ENCODE data around the gene PAX5.

The PAX5 gene

DNA sequence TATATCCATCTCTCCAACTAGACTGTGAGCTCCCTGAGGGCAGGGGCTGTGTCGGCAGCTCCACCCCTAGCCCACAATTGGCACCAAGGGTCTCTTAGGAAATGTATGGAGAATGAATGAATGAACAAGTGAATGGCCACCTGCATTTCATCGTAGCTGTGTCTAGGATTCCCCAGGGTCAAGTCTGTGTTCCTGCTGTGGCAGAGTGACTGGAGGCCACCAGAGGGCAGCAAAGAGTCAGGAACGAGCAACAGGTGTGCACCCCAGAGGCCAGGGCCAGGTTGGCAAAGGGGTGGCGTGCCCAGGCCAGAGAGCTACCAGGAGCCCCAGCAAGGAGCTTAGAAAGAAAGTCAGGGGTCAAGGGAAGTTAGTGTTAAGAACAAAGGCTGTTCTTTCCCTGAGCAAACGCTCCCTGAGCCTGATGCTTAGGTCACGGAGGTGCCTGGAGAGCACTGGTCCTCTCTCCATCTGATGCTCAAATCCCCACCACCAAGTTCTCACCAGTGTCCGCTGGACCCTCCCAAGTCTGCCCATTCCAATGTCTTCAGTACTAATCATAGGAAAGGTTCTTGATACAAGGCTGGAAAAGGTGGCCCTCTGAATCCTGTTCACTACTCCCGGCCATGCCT, 160.7 kb downstream of the PAX5 start:
- H3K4me3 ChIP-seq (ENCODE audit: low read length): no peak overlapping the region
- no peak for TF ChIP-seq EZH2phosphoT487 (IDR thresholded peaks at IDR 0.05; ENCODE audit: borderline replicate concordance, low read length)
- TF ChIP-seq, protein P1, sequence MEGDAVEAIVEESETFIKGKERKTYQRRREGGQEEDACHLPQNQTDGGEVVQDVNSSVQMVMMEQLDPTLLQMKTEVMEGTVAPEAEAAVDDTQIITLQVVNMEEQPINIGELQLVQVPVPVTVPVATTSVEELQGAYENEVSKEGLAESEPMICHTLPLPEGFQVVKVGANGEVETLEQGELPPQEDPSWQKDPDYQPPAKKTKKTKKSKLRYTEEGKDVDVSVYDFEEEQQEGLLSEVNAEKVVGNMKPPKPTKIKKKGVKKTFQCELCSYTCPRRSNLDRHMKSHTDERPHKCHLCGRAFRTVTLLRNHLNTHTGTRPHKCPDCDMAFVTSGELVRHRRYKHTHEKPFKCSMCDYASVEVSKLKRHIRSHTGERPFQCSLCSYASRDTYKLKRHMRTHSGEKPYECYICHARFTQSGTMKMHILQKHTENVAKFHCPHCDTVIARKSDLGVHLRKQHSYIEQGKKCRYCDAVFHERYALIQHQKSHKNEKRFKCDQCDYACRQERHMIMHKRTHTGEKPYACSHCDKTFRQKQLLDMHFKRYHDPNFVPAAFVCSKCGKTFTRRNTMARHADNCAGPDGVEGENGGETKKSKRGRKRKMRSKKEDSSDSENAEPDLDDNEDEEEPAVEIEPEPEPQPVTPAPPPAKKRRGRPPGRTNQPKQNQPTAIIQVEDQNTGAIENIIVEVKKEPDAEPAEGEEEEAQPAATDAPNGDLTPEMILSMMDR (IDR thresholded peaks at IDR 0.05; ENCODE audit: low read depth, low read length, poor library complexity, severe bottlenecking): peak; percentile 98
- no peaks in the 10 kb centered on the region for H3K9me3 ChIP-seq (ENCODE audit: control insufficient read depth, insufficient read depth, low read length)
- H3K36me3 ChIP-seq (ENCODE audit: control insufficient read depth, low read length): peaks cover 91% of the 10 kb centered on the region
- no peaks in the 10 kb centered on the region for H3K27me3 ChIP-seq (ENCODE audit: control insufficient read depth, low read length)
- H3K4me2 ChIP-seq (ENCODE audit: low read length): no peak overlapping the region
- H3F3A ChIP-seq (ENCODE audit: control insufficient read depth, insufficient read depth): no peaks in the 10 kb centered on the region
- H3K9me2 ChIP-seq (replicated peaks; ENCODE audit: control insufficient read depth, low read length): no peaks in the 10 kb centered on the region
- peaks cover 74% of the 10 kb centered on the region for H3K79me2 ChIP-seq (ENCODE audit: control insufficient read depth, low read length)
- no peak overlapping the region for H3K27ac ChIP-seq (ENCODE audit: low read depth, low read length)
- H4K20me1 ChIP-seq (ENCODE audit: control insufficient read depth, insufficient read depth, low read depth, low read length): peaks cover 15% of the 10 kb centered on the region; the same call in 1 of the 2 replicates
- H3K4me1 ChIP-seq (ENCODE audit: control insufficient read depth, low read length): peaks cover 39% of the 10 kb centered on the region

DNA sequence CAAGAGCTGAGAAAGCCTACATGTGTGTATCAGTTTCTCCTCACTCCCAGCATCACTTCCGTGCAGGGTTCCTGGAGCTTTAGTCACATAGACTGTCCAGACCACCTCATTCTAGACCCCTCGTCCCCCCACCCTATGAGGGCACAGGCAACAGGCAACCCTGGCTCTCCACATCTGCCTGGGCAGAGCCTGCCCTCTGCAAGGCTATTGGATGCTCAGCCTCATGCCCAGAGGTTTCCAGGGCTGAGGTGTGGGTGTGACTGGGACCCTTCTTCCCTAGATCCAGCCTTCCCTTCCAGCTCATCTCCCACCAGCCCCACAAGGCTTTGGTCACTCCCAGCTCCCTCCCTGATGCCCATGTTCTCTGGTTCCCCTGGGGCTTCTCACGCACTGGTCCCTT, 161.4 kb downstream of the PAX5 start:
- no peak for TF ChIP-seq EZH2phosphoT487 (IDR thresholded peaks at IDR 0.05; ENCODE audit: borderline replicate concordance, low read length)
- TF ChIP-seq, protein P1 (IDR thresholded peaks at IDR 0.05; ENCODE audit: low read depth, low read length, poor library complexity, severe bottlenecking): no peak
- no peaks in the 10 kb centered on the region for H3K27me3 ChIP-seq (ENCODE audit: control insufficient read depth, low read length)
- no peaks in the 10 kb centered on the region for H3K9me2 ChIP-seq (replicated peaks; ENCODE audit: control insufficient read depth, low read length)
- H3K79me2 ChIP-seq (ENCODE audit: control insufficient read depth, low read length): peaks cover 70% of the 10 kb centered on the region
- H3K9me3 ChIP-seq (ENCODE audit: control insufficient read depth, insufficient read depth, low read length): no peaks in the 10 kb centered on the region
- H3F3A ChIP-seq (ENCODE audit: control insufficient read depth, insufficient read depth): no peaks in the 10 kb centered on the region
- H3K4me2 ChIP-seq (ENCODE audit: low read length): no peak overlapping the region
- peaks cover 15% of the 10 kb centered on the region; the same call in 1 of the 2 replicates for H4K20me1 ChIP-seq (ENCODE audit: control insufficient read depth, insufficient read depth, low read depth, low read length)
- peaks cover 37% of the 10 kb centered on the region for H3K4me1 ChIP-seq (ENCODE audit: control insufficient read depth, low read length)
- H3K36me3 ChIP-seq (ENCODE audit: control insufficient read depth, low read length): peaks cover 91% of the 10 kb centered on the region
- no peak overlapping the region for H3K4me3 ChIP-seq (ENCODE audit: low read length)
- no peak overlapping the region for H3K27ac ChIP-seq (ENCODE audit: low read depth, low read length)

DNA sequence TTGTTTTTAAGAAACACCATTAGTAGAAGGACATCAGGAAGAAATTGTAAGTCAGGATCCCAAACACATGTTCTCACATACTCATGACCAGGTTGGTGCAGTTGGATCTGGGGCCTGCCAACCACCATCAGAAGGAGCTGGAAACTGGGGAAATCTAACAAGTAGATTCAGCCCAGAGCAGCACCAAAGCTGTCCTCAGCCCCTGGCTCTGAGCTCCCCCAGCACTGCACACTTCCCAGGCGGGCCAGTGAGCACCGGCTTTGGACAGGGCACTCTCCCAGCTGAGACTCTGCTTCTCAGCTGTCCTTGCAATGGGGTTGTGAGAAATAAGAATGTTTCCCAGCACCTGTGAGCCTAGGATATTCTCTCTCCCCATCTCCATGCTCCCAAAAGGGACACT, 162.5 kb downstream of the PAX5 start:
- H4K20me1 ChIP-seq (ENCODE audit: control insufficient read depth, insufficient read depth, low read depth, low read length): peaks cover 20% of the 10 kb centered on the region; the same call in 1 of the 2 replicates
- no peaks in the 10 kb centered on the region for H3K9me2 ChIP-seq (replicated peaks; ENCODE audit: control insufficient read depth, low read length)
- 0 out of 2 replicates have a peak, but pooled peaks cover 2% of the 10 kb centered on the region for H3F3A ChIP-seq (ENCODE audit: control insufficient read depth, insufficient read depth)
- H3K27ac ChIP-seq (ENCODE audit: low read depth, low read length): no peak overlapping the region
- H3K4me2 ChIP-seq (ENCODE audit: low read length): no peak overlapping the region
- peaks cover 39% of the 10 kb centered on the region for H3K4me1 ChIP-seq (ENCODE audit: control insufficient read depth, low read length)
- TF ChIP-seq, protein P1 (IDR thresholded peaks at IDR 0.05; ENCODE audit: low read depth, low read length, poor library complexity, severe bottlenecking): no peak
- TF ChIP-seq EZH2phosphoT487 (IDR thresholded peaks at IDR 0.05; ENCODE audit: borderline replicate concordance, low read length): no peak
- H3K79me2 ChIP-seq (ENCODE audit: control insufficient read depth, low read length): peaks cover 74% of the 10 kb centered on the region
- no peak overlapping the region for H3K4me3 ChIP-seq (ENCODE audit: low read length)
- peaks cover 91% of the 10 kb centered on the region for H3K36me3 ChIP-seq (ENCODE audit: control insufficient read depth, low read length)
- H3K9me3 ChIP-seq (ENCODE audit: control insufficient read depth, insufficient read depth, low read length): no peaks in the 10 kb centered on the region
- H3K27me3 ChIP-seq (ENCODE audit: control insufficient read depth, low read length): no peaks in the 10 kb centered on the region

Data from DOHH2 (cell line).